KMS-11 (cell line): ENCODE data around the gene TEAD1.

Experiments used
- H2AFZ ChIP-seq: fragments of 200-600 bp; sonication (generic); 2 replicates; pipeline ENCODE4 v1.6.1; 2016; ENCODE audit warnings: antibody characterized with exemption, mixed run types, low read depth
- H3K27ac ChIP-seq: fragments of 200-600 bp; sonication (generic); 2 replicates; pipeline ENCODE4 v1.6.1; 2016; ENCODE audit warnings: mild to moderate bottlenecking, mixed run types
- H3K27me3 ChIP-seq: fragments of 200-600 bp; sonication (generic); 2 replicates; pipeline ENCODE4 v1.6.1; 2017; ENCODE audit warnings: mild to moderate bottlenecking, low read depth, mixed run types, moderate library complexity; ENCODE audit not compliant: insufficient read depth
- H3K36me3 ChIP-seq: fragments of 200-600 bp; sonication (generic); 2 replicates; pipeline ENCODE4 v1.6.1; 2017; ENCODE audit warnings: mild to moderate bottlenecking, mixed run types; ENCODE audit not compliant: insufficient read depth
- H3K4me1 ChIP-seq: fragments of 200-600 bp; sonication (generic); 2 replicates; pipeline ENCODE4 v1.6.1; 2016; ENCODE audit warnings: mild to moderate bottlenecking, low read depth, mixed run types; ENCODE audit not compliant: poor library complexity, severe bottlenecking
- H3K4me2 ChIP-seq: fragments of 200-600 bp; sonication (generic); 2 replicates; pipeline ENCODE4 v1.7.0; 2016; ENCODE audit warnings: mild to moderate bottlenecking, mixed run types
- H3K4me3 ChIP-seq: fragments of 200-600 bp; sonication (generic); IDR thresholded peaks from 2 replicates; pipeline ENCODE4 v1.6.1; 2017; ENCODE audit warnings: low read depth, low read length, mixed read lengths; ENCODE audit not compliant: insufficient read depth
- H3K79me2 ChIP-seq: fragments of 200-600 bp; sonication (generic); 2 replicates; pipeline ENCODE4 v1.6.1; 2016; ENCODE audit warnings: low read depth, mixed run types; ENCODE audit not compliant: insufficient read depth
- H3K9ac ChIP-seq: fragments of 200-600 bp; sonication (generic); 2 replicates; pipeline ENCODE4 v1.6.1; 2016; ENCODE audit warnings: mild to moderate bottlenecking, mixed run types
- H4K20me1 ChIP-seq: fragments of 200-600 bp; sonication (generic); 2 replicates; pipeline ENCODE4 v1.6.1; 2016; ENCODE audit warnings: mild to moderate bottlenecking, mixed run types; ENCODE audit not compliant: insufficient read depth
- TF ChIP-seq, protein P1 (sequence below): fragments of 200-600 bp; sonication (generic); conservative IDR thresholded peaks from 2 replicates; pipeline ENCODE4 v1.6.1; 2017; ENCODE audit warnings: low read depth, mild to moderate bottlenecking, antibody characterized with exemption, low read length, moderate library complexity, mixed read lengths

Gene TEAD1

DNA sequence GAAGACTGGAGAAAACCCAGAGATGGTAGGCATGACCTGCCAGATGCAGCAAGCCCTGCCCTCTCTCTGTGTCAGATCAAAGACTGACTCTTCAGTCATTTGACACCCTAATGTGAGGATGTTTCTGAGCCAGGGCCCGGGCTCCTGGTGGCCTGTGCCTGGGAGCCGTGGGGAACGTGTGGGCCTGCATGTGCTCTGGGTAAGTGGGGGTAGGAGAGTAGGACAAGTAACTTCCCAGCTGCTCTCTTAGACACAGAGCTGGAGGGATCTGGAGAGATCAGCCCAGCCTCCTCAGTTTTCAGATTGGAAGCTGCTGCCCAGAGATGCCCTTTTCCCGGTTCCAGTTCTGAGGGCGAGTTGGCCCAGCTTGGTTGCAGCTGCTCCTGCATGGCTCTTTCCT is 110.8 kb downstream of the TEAD1 start:
- peaks cover 22% of the 10 kb centered on the region for H3K79me2 ChIP-seq
- TF ChIP-seq, protein P1, sequence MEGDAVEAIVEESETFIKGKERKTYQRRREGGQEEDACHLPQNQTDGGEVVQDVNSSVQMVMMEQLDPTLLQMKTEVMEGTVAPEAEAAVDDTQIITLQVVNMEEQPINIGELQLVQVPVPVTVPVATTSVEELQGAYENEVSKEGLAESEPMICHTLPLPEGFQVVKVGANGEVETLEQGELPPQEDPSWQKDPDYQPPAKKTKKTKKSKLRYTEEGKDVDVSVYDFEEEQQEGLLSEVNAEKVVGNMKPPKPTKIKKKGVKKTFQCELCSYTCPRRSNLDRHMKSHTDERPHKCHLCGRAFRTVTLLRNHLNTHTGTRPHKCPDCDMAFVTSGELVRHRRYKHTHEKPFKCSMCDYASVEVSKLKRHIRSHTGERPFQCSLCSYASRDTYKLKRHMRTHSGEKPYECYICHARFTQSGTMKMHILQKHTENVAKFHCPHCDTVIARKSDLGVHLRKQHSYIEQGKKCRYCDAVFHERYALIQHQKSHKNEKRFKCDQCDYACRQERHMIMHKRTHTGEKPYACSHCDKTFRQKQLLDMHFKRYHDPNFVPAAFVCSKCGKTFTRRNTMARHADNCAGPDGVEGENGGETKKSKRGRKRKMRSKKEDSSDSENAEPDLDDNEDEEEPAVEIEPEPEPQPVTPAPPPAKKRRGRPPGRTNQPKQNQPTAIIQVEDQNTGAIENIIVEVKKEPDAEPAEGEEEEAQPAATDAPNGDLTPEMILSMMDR = no peak

DNA sequence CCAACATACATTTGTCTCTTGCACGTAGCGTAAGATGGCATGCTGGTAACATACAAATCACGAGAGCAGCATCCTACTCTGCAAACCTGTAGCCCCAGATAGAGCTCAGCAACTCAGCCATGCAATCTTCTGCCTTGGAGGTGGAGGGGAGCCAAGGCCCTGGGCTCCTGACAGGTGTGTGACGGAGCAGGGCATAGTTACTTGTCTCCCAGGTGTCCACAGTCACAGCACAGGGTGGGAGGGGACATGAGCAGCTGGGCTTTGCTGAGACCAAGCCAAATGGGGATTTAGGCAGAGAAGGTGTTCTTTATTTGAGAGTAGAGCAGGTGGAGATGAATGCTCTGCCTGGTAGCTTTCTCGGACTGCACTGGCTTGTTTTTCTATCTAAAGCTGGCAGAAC is 111.7 kb downstream of the TEAD1 start:
- Histone ChIP-seq H3K79me2 (peaks cover 22% of the 10 kb centered on the region), H3K9ac (no peak overlapping the region), H3K4me3 (no peak overlapping the region), H2AFZ (no peak overlapping the region), H3K27me3 (no peaks in the 10 kb centered on the region), H4K20me1 (no peaks in the 10 kb centered on the region), H3K36me3 (no peaks in the 10 kb centered on the region), H3K4me1 (no peaks in the 10 kb centered on the region), H3K4me2 (no peak overlapping the region), H3K27ac (no peak overlapping the region)
- TF ChIP-seq, protein P1 = no peak

More for the DNA sequence above, 110.8 kb downstream of the TEAD1 start:
- no peaks in the 10 kb centered on the region for H4K20me1 ChIP-seq
- H3K4me2 ChIP-seq = no peak overlapping the region
- no peak overlapping the region for H3K27ac ChIP-seq
- H3K4me3 ChIP-seq = no peak overlapping the region
- no peaks in the 10 kb centered on the region for H3K4me1 ChIP-seq
- H3K36me3 ChIP-seq = no peaks in the 10 kb centered on the region
- H3K27me3 ChIP-seq = no peaks in the 10 kb centered on the region
- H3K9ac ChIP-seq = no peak overlapping the region
- H2AFZ ChIP-seq = no peak overlapping the region

DNA sequence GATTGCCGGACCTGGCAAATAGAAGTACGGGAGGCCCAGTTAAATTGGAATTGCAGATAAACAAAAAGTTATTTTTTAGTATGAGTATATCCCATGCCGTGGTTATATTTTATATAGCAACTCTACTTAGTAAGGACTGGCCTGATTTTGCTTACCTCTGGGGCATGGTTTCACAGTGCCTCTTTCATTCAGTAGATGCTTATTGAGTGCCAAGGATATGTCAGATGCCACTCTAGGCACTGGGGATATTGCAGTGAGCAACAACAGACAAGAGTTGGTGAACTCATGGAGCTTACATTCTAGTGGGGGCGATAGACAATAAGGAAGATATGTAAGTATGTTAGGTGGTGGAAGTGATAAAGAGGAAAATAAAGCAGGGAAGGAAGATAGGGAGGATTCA is 112.2 kb downstream of the TEAD1 start:
- peaks cover 1% of the 10 kb centered on the region for H3K4me1 ChIP-seq
- H3K27ac ChIP-seq = no peak overlapping the region
- no peaks in the 10 kb centered on the region for H4K20me1 ChIP-seq
- peaks cover 22% of the 10 kb centered on the region for H3K79me2 ChIP-seq
- H2AFZ ChIP-seq = no peak overlapping the region
- H3K4me3 ChIP-seq = no peak overlapping the region
- H3K9ac ChIP-seq = no peak overlapping the region
- no peaks in the 10 kb centered on the region for H3K27me3 ChIP-seq
- no peaks in the 10 kb centered on the region for H3K36me3 ChIP-seq
- no peak overlapping the region for H3K4me2 ChIP-seq
- TF ChIP-seq, protein P1 = no peak

GRCh38 chr11:12786891-12787290 is 112.7 kb downstream of the TEAD1 start:
- H3K27me3 ChIP-seq = no peaks in the 10 kb centered on the region
- H3K4me1 ChIP-seq = peaks cover 6% of the 10 kb centered on the region
- peaks cover 22% of the 10 kb centered on the region for H3K79me2 ChIP-seq
- H3K36me3 ChIP-seq = no peaks in the 10 kb centered on the region
- no peak overlapping the region for H3K4me3 ChIP-seq
- TF ChIP-seq, protein P1 = no peak
- H3K27ac ChIP-seq = no peak overlapping the region
- no peak overlapping the region for H3K9ac ChIP-seq
- H2AFZ ChIP-seq = no peak overlapping the region
- H3K4me2 ChIP-seq = no peak overlapping the region
- no peaks in the 10 kb centered on the region for H4K20me1 ChIP-seq
